Hair follicle dermal papilla cell (primary cell): ENCODE measurements around the gene SYNPO2. TPM values are rescaled to one million over a fixed set of nuclear protein-coding genes. Genes with fewer than 3 reads are reported as not detected.

Source experiments
- total RNA-seq: library from RNA; depleted of rRNA; stranded (reverse); fragments of >200 nt; gene quantifications from 2 replicates; pipeline ENCODE4 v1.2.3, GENCODE V29; 2012

Gene SYNPO2
- 29.0 and 68.6 TPM in 2 replicates for total RNA-seq

GRCh38 chr4:118888666-118889311 is at the start of gene SYNPO2:
Gene SYNPO2 (plus strand): TSS chr4:118888854. CDS start chr4:118889037, 183 bp downstream.

Other genes with a start within 250 kb of the SYNPO2 start
- 9.2 and 20.3 TPM in 2 replicates for gene METTL14, start 203.5 kb upstream of the SYNPO2 start, total RNA-seq
- 137 and 156 TPM in 2 replicates for gene SEC24D, start 52.7 kb upstream of the SYNPO2 start, total RNA-seq
- gene MYOZ2, start 247.0 kb downstream of the SYNPO2 start, total RNA-seq: not detected in 2 replicates